SU-DHL-6 (cell line): Measurements from ENCODE around the gene USP10.

ENCODE experiments used
- H2AFZ ChIP-seq: fragments of 200-600 bp; sonication (generic); 2 replicates; pipeline ENCODE4 v1.6.1; 2014; ENCODE audit warnings: low read depth, mild to moderate bottlenecking, moderate library complexity, mixed read lengths, antibody characterized with exemption, low read length; ENCODE audit not compliant: severe bottlenecking
- H3F3A ChIP-seq: fragments of 200-600 bp; shearing (Covaris generic); 2 replicates; pipeline ENCODE4 v1.6.0; 2016; ENCODE audit warnings: antibody characterized with exemption, mild to moderate bottlenecking; ENCODE audit not compliant: insufficient read depth
- H3K27ac ChIP-seq: fragments of 200-600 bp; sonication (generic); 2 replicates; pipeline ENCODE4 v1.5.1; 2016; ENCODE audit warnings: low read depth, mild to moderate bottlenecking, low read length, moderate library complexity, mixed read lengths
- H3K27me3 ChIP-seq: fragments of 200-600 bp; sonication (generic), shearing (Covaris generic); 2 replicates; pipeline ENCODE4 v1.6.0; 2014; ENCODE audit warnings: mild to moderate bottlenecking, low read length
- H3K36me3 ChIP-seq: fragments of 200-600 bp; sonication (generic); 2 replicates; pipeline ENCODE4 v1.6.1; 2014; ENCODE audit warnings: mild to moderate bottlenecking, low read length, mixed read lengths
- H3K4me2 ChIP-seq: fragments of 300-600, 200-600 bp; shearing (Covaris generic), sonication (generic); 2 replicates; pipeline ENCODE4 v1.6.0; 2014; ENCODE audit warnings: low read length, low read depth, mild to moderate bottlenecking; ENCODE audit not compliant: poor library complexity, severe bottlenecking
- H3K4me3 ChIP-seq: fragments of 200-600 bp; sonication (generic); 2 replicates; pipeline ENCODE4 v1.5.1; 2014; ENCODE audit warnings: antibody characterized with exemption, low read length, mild to moderate bottlenecking, mixed read lengths; ENCODE audit not compliant: insufficient read depth, poor library complexity, severe bottlenecking
- H3K79me2 ChIP-seq: fragments of 200-600 bp; sonication (generic); 2 replicates; pipeline ENCODE4 v1.6.1; 2014; ENCODE audit warnings: mild to moderate bottlenecking, low read length, moderate library complexity; ENCODE audit not compliant: insufficient read depth
- H3K9ac ChIP-seq: fragments of 200-600 bp; sonication (generic); 2 replicates; pipeline ENCODE4 v1.7.0; 2014; ENCODE audit warnings: mild to moderate bottlenecking, low read length
- H3K9me2 ChIP-seq: fragments of 200-600 bp; sonication (generic); replicated peaks from 2 replicates; pipeline ENCODE4 v1.6.1; 2014; ENCODE audit warnings: low read length; ENCODE audit not compliant: insufficient read depth
- H3K9me3 ChIP-seq: fragments of 200-600 bp; sonication (generic); 2 replicates; pipeline ENCODE4 v1.6.1; 2014; ENCODE audit warnings: low read length, mixed read lengths; ENCODE audit not compliant: insufficient read depth
- H4K20me1 ChIP-seq: fragments of 200-600 bp; sonication (generic); 2 replicates; pipeline ENCODE4 v1.6.1; 2014; ENCODE audit warnings: low read depth, mild to moderate bottlenecking, antibody characterized with exemption, low read length, moderate library complexity, mixed read lengths
- EZH2phosphoT487 ChIP-seq: fragments of 200-600 bp; sonication (generic), shearing (Covaris generic); conservative IDR thresholded peaks from 2 replicates; pipeline ENCODE4 v1.6.1; 2018; ENCODE audit warnings: mild to moderate bottlenecking, antibody characterized with exemption, low read length, moderate library complexity, mixed read lengths
- TF ChIP-seq, protein P1 (sequence below): fragments of 200-600 bp; sonication (generic); IDR thresholded peaks from one replicate; pipeline ENCODE4 v1.5.1; 2017; ENCODE audit warnings: antibody characterized with exemption, mild to moderate bottlenecking, low read length, moderate library complexity; ENCODE audit not compliant: insufficient read depth, poor library complexity, severe bottlenecking

Gene USP10

GRCh38 chr16:84750575-84750974, 50.8 kb downstream of the USP10 start:
- Histone ChIP-seq H3K36me3 (0 out of 2 replicates have a peak, but pooled peaks cover 4% of the 10 kb centered on the region), H3K9me2 (no peaks in the 10 kb centered on the region), H3K4me2 (no peak overlapping the region), H3K79me2 (peaks cover 95% of the 10 kb centered on the region), H3K9me3 (no peaks in the 10 kb centered on the region), H3F3A (0 out of 2 replicates have a peak, but pooled peaks cover 8% of the 10 kb centered on the region), H3K9ac (no peak overlapping the region), H3K27me3 (no peaks in the 10 kb centered on the region), H4K20me1 (peaks cover 22% of the 10 kb centered on the region; the same call in 1 of the 2 replicates), H3K4me3 (no peak overlapping the region), H3K27ac (no peak overlapping the region), H2AFZ (no peak overlapping the region)
- no peak for TF ChIP-seq EZH2phosphoT487
- TF ChIP-seq, protein P1, sequence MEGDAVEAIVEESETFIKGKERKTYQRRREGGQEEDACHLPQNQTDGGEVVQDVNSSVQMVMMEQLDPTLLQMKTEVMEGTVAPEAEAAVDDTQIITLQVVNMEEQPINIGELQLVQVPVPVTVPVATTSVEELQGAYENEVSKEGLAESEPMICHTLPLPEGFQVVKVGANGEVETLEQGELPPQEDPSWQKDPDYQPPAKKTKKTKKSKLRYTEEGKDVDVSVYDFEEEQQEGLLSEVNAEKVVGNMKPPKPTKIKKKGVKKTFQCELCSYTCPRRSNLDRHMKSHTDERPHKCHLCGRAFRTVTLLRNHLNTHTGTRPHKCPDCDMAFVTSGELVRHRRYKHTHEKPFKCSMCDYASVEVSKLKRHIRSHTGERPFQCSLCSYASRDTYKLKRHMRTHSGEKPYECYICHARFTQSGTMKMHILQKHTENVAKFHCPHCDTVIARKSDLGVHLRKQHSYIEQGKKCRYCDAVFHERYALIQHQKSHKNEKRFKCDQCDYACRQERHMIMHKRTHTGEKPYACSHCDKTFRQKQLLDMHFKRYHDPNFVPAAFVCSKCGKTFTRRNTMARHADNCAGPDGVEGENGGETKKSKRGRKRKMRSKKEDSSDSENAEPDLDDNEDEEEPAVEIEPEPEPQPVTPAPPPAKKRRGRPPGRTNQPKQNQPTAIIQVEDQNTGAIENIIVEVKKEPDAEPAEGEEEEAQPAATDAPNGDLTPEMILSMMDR, result no peak

DNA sequence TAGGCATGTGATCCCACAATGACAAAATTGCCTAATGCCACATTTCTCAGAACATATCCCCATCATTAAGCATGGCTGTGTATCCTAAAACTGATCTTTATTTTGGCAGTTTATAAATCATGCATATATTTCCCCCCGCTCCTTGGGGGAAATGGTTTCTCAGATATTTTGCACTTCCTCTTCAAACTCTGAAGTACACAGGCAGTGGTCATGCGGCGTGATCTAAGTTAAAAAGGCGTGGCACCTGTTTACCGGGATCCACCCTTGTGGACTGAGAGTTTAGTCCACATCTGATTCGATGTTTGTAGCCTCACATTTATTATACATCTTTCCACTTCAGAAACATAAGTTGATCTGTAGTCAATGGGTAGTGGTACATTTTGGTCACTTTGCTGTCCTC, 51.4 kb downstream of the USP10 start:
- Histone ChIP-seq H4K20me1 (peaks cover 22% of the 10 kb centered on the region; the same call in 1 of the 2 replicates), H3F3A (0 out of 2 replicates have a peak, but pooled peaks cover 8% of the 10 kb centered on the region), H3K27me3 (no peaks in the 10 kb centered on the region), H3K4me3 (no peak overlapping the region), H3K9me2 (no peaks in the 10 kb centered on the region), H3K4me2 (no peak overlapping the region), H3K27ac (no peak overlapping the region), H3K9ac (no peak overlapping the region), H3K9me3 (no peaks in the 10 kb centered on the region), H3K79me2 (peaks cover 95% of the 10 kb centered on the region), H2AFZ (no peak overlapping the region), H3K36me3 (0 out of 2 replicates have a peak, but pooled peaks cover 4% of the 10 kb centered on the region)
- TF ChIP-seq EZH2phosphoT487, result no peak
- TF ChIP-seq, protein P1, result no peak

DNA sequence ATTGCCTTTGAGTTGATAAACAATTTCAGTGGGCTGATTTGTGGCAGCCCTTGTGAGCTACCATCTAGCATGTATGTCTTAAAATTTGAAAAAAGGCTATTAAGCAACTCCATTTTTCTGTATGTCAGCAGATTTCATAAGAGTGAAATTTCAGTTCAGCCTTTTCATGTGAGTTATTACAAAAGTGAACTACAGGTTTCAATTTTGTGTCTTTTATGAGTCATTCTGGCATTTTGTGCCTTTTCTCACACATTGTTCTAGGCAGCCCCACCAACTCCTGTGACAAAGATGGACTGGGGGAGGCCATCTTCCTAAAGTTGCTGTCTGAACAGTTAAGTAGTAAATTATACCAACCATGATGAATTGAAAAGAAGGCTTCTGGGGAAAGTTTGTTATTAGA, 52.1 kb downstream of the USP10 start:
- Histone ChIP-seq H3K27ac (no peak overlapping the region), H3K9ac (no peak overlapping the region), H3K79me2 (peaks cover 95% of the 10 kb centered on the region), H3K27me3 (no peaks in the 10 kb centered on the region), H3K9me3 (no peaks in the 10 kb centered on the region), H4K20me1 (peaks cover 22% of the 10 kb centered on the region; the same call in 1 of the 2 replicates), H3K4me3 (no peak overlapping the region), H3K36me3 (0 out of 2 replicates have a peak, but pooled peaks cover 4% of the 10 kb centered on the region), H3K4me2 (no peak overlapping the region), H3K9me2 (no peaks in the 10 kb centered on the region), H2AFZ (no peak overlapping the region), H3F3A (0 out of 2 replicates have a peak, but pooled peaks cover 8% of the 10 kb centered on the region)
- no peak for TF ChIP-seq EZH2phosphoT487
- TF ChIP-seq, protein P1, result no peak
